ENCODE results near the gene COG5. TPM values are rescaled to one million over a fixed set of nuclear protein-coding genes. Genes with fewer than 3 reads are reported as not detected.

COG5 gene
- total RNA-seq, 1 donor from 2014 or later, result 37.2 TPM

- Mint-ChIP-seq H3K27me3 (no peaks in the 10 kb centered on the region), H3K9me3 (no peaks in the 10 kb centered on the region), H3K4me3 (no peak overlapping the region), H3K4me1 (ENCODE audit: unreplicated experiment) (peaks cover 18% of the 10 kb centered on the region), H3K36me3 (peaks cover under 1% of the 10 kb centered on the region), H3K27ac (no peak overlapping the region)
- DNase-seq (ENCODE audit: extremely low spot score, unreplicated experiment), result no peak
- TF ChIP-seq CTCF (conservative IDR thresholded peaks at IDR 0.05), result no peak
Measured at GRCh38 chr7:107394276-107394675, 169.4 kb downstream of the COG5 start.

DNA sequence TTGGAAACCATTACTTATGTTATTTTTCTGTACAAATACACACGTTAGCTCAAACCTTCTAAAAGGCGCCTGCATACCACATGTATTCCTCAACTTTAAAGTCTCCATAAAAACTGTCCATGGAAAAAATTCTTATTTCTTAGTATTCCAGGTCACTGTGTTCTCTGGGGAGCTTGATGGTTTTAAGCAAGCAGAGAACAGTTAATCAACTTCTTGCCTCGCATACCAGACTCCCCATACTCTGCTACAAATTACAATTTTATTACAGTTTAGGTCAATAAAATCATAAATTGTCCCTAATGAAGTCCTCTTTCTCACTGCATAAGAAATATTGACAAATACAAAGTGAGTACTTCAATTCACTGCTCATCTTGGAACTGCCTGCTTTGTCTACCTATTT, 170.9 kb downstream of the COG5 start:
- no peak for DNase-seq (ENCODE audit: extremely low spot score, unreplicated experiment)
- TF ChIP-seq CTCF (conservative IDR thresholded peaks at IDR 0.05), result no peak
- no peaks in the 10 kb centered on the region for H3K36me3 Mint-ChIP-seq
- H3K9me3 Mint-ChIP-seq, result no peaks in the 10 kb centered on the region
- H3K4me1 Mint-ChIP-seq (ENCODE audit: unreplicated experiment), result peaks cover 22% of the 10 kb centered on the region
- H3K27ac Mint-ChIP-seq, result no peak overlapping the region
- no peak overlapping the region for H3K4me3 Mint-ChIP-seq
- no peaks in the 10 kb centered on the region for H3K27me3 Mint-ChIP-seq

DNA sequence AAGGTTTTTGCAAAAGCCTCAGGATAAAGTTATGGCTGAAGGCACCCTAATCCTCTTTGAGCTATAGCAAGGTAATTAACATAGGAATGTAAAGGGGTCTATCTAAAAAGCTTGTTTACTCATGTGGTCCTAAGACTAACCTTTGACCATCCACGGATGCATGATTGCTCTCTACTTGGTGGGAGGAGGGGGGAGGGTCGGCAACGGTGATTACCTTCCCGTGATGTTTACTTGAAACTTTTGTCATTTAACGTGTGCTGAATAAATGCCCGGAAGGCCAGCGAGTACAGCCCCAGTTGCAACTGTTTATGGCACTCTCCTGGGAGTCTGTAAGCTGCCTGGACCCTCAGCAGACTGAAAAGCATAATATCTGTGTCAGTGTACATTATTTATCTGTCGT, 172.8 kb downstream of the COG5 start:
- no peak overlapping the region for H3K4me3 Mint-ChIP-seq
- no peaks in the 10 kb centered on the region for H3K27me3 Mint-ChIP-seq
- no peak overlapping the region for H3K27ac Mint-ChIP-seq

GRCh38 chr7:107388604-107389003, 175.1 kb downstream of the COG5 start:
- Mint-ChIP-seq H3K27ac (no peak overlapping the region), H3K4me3 (no peak overlapping the region), H3K4me1 (ENCODE audit: unreplicated experiment) (peaks cover 35% of the 10 kb centered on the region), H3K9me3 (no peaks in the 10 kb centered on the region), H3K36me3 (peaks cover 3% of the 10 kb centered on the region), H3K27me3 (no peaks in the 10 kb centered on the region)
- DNase-seq (ENCODE audit: extremely low spot score, unreplicated experiment), result no peak
- no peak for TF ChIP-seq CTCF (conservative IDR thresholded peaks at IDR 0.05)

More for the DNA sequence above, 172.8 kb downstream of the COG5 start:
- Mint-ChIP-seq H3K9me3 (no peaks in the 10 kb centered on the region), H3K4me1 (ENCODE audit: unreplicated experiment) (peaks cover 35% of the 10 kb centered on the region), H3K36me3 (no peaks in the 10 kb centered on the region)
- TF ChIP-seq CTCF (conservative IDR thresholded peaks at IDR 0.05), result no peak
- no peak for DNase-seq (ENCODE audit: extremely low spot score, unreplicated experiment)

GRCh38 chr7:107387573-107388219, 176.0 kb downstream of the COG5 start:
- no peaks in the 10 kb centered on the region for H3K27me3 Mint-ChIP-seq
- no peaks in the 10 kb centered on the region for H3K9me3 Mint-ChIP-seq
- peaks cover 3% of the 10 kb centered on the region for H3K36me3 Mint-ChIP-seq
- H3K4me1 Mint-ChIP-seq (ENCODE audit: unreplicated experiment), result peaks cover 31% of the 10 kb centered on the region
- no peak for TF ChIP-seq CTCF (conservative IDR thresholded peaks at IDR 0.05)
- no peak for DNase-seq (ENCODE audit: extremely low spot score, unreplicated experiment)
- H3K27ac Mint-ChIP-seq, result no peak overlapping the region
- H3K4me3 Mint-ChIP-seq, result no peak overlapping the region

All from type B pancreatic cell (in vitro differentiated cells).